ENCODE measurements around the gene QKI. TPM values are rescaled to one million over a fixed set of nuclear protein-coding genes. Genes with fewer than 3 reads are reported as not detected.

The QKI gene
- polyA plus RNA-seq, 1 donor (not counting 4 experiments of a cell fraction or from before 2014, with no cell fraction given), result 53.3 TPM

- no peak overlapping the region for H3K27ac ChIP-seq (ENCODE audit: control insufficient read depth, insufficient read depth, low read length)
- no peaks in the 10 kb centered on the region for H3K27me3 ChIP-seq (ENCODE audit: control insufficient read depth, extremely low read depth, insufficient read depth, low read length)
- H3K9ac ChIP-seq (ENCODE audit: control insufficient read depth, extremely low read depth, insufficient read depth, low read length), result no peak overlapping the region
- H3K4me3 ChIP-seq (ENCODE audit: control insufficient read depth in 2 of 3, extremely low read depth in 1 of 3, insufficient read depth in 2 of 3, low read depth in 1 of 3, low read length in 3 of 3), result no peak overlapping the region
- H3K4me1 ChIP-seq (ENCODE audit: control insufficient read depth, extremely low read depth, insufficient read depth, low read length), result no peaks in the 10 kb centered on the region
- peaks cover 9% of the 10 kb centered on the region for H4K20me1 ChIP-seq (ENCODE audit: control insufficient read depth, extremely low read depth, insufficient read depth, low read length)
- no peak overlapping the region for H3K4me2 ChIP-seq (ENCODE audit: control insufficient read depth, extremely low read depth, insufficient read depth, low read depth, low read length)
- peaks cover 1% of the 10 kb centered on the region for H3K9me1 ChIP-seq (ENCODE audit: control insufficient read depth, extremely low read depth, insufficient read depth, low read length)
- H3K79me2 ChIP-seq (ENCODE audit: control insufficient read depth, insufficient read depth, low read length), result peaks cover 98% of the 10 kb centered on the region
- no peak for FAIRE-seq
- H2AFZ ChIP-seq (ENCODE audit: control insufficient read depth, low read length), result no peak overlapping the region
- no peaks in the 10 kb centered on the region for H3K9me3 ChIP-seq (ENCODE audit: control insufficient read depth, low read depth, low read length)
- dilution Hi-C loops (cut with MboI; ENCODE audit: extremely low pct_ligation_motif_present, low sequenced_read_pairs), result no loop called here
- TF ChIP-seq CTCF (optimal IDR thresholded peaks at IDR 0.05 in 1 of 3, IDR thresholded peaks at IDR 0.05 in 1 of 3, conservative IDR thresholded peaks at IDR 0.05 in 1 of 3; ENCODE audit: extremely low read depth in 1 of 3, insufficient read depth in 2 of 3, low read length in 3 of 3) (no peak), EZH2 (IDR thresholded peaks at IDR 0.05; ENCODE audit: low read length) (no peak)
- DNase-seq (ENCODE audit: low read depth, low spot score), result no peak
- H3K36me3 ChIP-seq (ENCODE audit: control insufficient read depth in 2 of 2, extremely low read depth in 1 of 2, insufficient read depth in 2 of 2, low read length in 2 of 2), result no peaks in the 10 kb centered on the region
Measured at GRCh38 chr6:163449076-163449475, 34.6 kb downstream of the QKI start.

GRCh38 chr6:163454425-163454824 is 39.9 kb downstream of the QKI start:
- Histone ChIP-seq H3K27ac (ENCODE audit: control insufficient read depth, insufficient read depth, low read length) (no peak overlapping the region), H3K9me3 (ENCODE audit: control insufficient read depth, low read depth, low read length) (no peaks in the 10 kb centered on the region), H3K4me1 (ENCODE audit: control insufficient read depth, extremely low read depth, insufficient read depth, low read length) (peaks cover 15% of the 10 kb centered on the region), H3K79me2 (ENCODE audit: control insufficient read depth, insufficient read depth, low read length) (peaks cover 89% of the 10 kb centered on the region), H3K9ac (ENCODE audit: control insufficient read depth, extremely low read depth, insufficient read depth, low read length) (no peak overlapping the region), H3K9me1 (ENCODE audit: control insufficient read depth, extremely low read depth, insufficient read depth, low read length) (no peaks in the 10 kb centered on the region), H4K20me1 (ENCODE audit: control insufficient read depth, extremely low read depth, insufficient read depth, low read length) (peaks cover 6% of the 10 kb centered on the region), H3K4me3 (ENCODE audit: control insufficient read depth in 2 of 3, extremely low read depth in 1 of 3, insufficient read depth in 2 of 3, low read depth in 1 of 3, low read length in 3 of 3) (no peak overlapping the region), H2AFZ (ENCODE audit: control insufficient read depth, low read length) (no peak overlapping the region), H3K36me3 (ENCODE audit: control insufficient read depth in 2 of 2, extremely low read depth in 1 of 2, insufficient read depth in 2 of 2, low read length in 2 of 2) (peaks cover 0 to 2% of the 10 kb centered on the region in 2 experiments), H3K4me2 (ENCODE audit: control insufficient read depth, extremely low read depth, insufficient read depth, low read depth, low read length) (no peak overlapping the region), H3K27me3 (ENCODE audit: control insufficient read depth, extremely low read depth, insufficient read depth, low read length) (no peaks in the 10 kb centered on the region)
- TF ChIP-seq CTCF (optimal IDR thresholded peaks at IDR 0.05 in 1 of 3, IDR thresholded peaks at IDR 0.05 in 1 of 3, conservative IDR thresholded peaks at IDR 0.05 in 1 of 3; ENCODE audit: extremely low read depth in 1 of 3, insufficient read depth in 2 of 3, low read length in 3 of 3), result no peak
- TF ChIP-seq EZH2 (IDR thresholded peaks at IDR 0.05; ENCODE audit: low read length), result no peak
- dilution Hi-C loops (cut with MboI; ENCODE audit: extremely low pct_ligation_motif_present, low sequenced_read_pairs), result no loop called here
- DNase-seq (ENCODE audit: low read depth, low spot score) (no peak), FAIRE-seq (no peak)

Measured in keratinocyte (primary cell).